Measurements from ENCODE around the gene PNPLA8.

PNPLA8 gene, protein sequence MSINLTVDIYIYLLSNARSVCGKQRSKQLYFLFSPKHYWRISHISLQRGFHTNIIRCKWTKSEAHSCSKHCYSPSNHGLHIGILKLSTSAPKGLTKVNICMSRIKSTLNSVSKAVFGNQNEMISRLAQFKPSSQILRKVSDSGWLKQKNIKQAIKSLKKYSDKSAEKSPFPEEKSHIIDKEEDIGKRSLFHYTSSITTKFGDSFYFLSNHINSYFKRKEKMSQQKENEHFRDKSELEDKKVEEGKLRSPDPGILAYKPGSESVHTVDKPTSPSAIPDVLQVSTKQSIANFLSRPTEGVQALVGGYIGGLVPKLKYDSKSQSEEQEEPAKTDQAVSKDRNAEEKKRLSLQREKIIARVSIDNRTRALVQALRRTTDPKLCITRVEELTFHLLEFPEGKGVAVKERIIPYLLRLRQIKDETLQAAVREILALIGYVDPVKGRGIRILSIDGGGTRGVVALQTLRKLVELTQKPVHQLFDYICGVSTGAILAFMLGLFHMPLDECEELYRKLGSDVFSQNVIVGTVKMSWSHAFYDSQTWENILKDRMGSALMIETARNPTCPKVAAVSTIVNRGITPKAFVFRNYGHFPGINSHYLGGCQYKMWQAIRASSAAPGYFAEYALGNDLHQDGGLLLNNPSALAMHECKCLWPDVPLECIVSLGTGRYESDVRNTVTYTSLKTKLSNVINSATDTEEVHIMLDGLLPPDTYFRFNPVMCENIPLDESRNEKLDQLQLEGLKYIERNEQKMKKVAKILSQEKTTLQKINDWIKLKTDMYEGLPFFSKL

DNA sequence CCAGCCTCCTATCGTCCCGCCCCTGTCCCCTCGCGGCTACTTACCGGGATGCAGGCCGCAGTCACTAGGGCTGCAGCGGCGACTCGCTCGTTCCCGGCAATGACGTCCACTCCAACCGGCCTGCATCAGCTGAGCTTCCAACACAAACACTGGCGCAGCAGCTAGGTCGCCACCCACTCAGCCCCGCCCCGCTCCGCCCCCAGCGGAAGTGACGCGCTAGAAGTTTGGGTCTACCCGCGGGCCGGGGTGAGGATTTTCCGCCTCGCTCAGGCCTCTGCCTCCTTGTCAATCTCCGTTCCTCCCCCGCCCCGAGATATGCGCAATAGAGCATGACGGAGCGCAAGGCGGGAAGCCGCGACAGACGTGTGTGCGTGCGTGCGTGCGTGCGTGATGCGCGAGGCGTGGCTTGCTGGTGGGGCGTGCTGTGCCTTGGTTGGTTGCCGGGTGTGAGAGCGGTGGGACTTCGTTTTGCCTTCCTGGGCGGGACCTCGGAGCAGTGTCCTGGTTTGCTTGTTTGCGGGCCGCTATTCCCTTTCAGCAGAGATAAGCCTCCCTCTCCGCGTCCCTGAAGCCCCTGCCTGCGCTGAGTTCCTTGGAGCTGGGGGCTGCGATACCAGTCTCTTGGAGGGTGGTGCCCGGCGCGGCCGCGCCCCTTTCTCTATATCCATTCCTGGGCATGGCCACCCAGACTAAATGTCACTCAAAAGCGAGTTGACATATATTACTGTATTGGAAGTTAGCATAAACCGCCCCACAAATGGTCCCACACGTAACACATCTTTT is at the start of gene PNPLA8:
PNPLA8 (minus strand) TSS at position 151 of the 783 bp plus-strand sequence. CDS start 10,644 bp downstream, outside the sequence.
- Histone ChIP-seq H3K9me3 (ENCODE audit: control insufficient read depth, insufficient read depth, low read length) (no peaks in the 10 kb centered on the region), H3K27me3 (ENCODE audit: control insufficient read depth, insufficient read depth, low read length) (no peaks in the 10 kb centered on the region), H3K36me3 (ENCODE audit: control insufficient read depth, insufficient read depth, low read length) (no peaks in the 10 kb centered on the region), H3K9ac (ENCODE audit: low read depth, low read length) (peak within 1 kb of the TSS; percentile 82), H3K4me3 (ENCODE audit: low read depth, low read length) (peak within 1 kb of the TSS; percentile 95), H3K27ac (ENCODE audit: low read depth, low read length) (peak within 1 kb of the TSS; percentile 99), H3K4me1 (ENCODE audit: control insufficient read depth, insufficient read depth, low read length) (peaks cover 49% of the 10 kb centered on the region)

DNA sequence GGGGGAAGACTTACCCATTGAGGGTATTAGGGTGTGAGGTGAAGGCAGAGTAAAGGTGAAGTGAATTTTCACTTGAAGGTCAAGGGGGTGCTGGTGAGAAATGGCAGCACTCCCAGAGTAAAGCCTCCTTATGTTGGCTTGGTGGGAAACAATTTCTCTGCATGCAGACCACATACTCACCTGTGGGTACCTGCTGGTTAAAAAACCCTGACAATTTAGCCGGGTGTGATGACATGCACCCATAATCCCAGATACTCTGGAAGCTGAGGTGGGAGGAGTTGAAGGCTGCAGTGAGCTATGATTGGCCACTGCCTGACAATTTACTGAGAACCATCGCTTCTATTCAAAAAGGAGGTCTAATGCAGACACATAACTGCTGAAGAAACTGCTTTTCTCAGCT is 49.2 kb upstream of the PNPLA8 start:
- H3K27ac ChIP-seq (ENCODE audit: low read depth, low read length), result no peak overlapping the region
- no peaks in the 10 kb centered on the region for H3K27me3 ChIP-seq (ENCODE audit: control insufficient read depth, insufficient read depth, low read length)
- H3K36me3 ChIP-seq (ENCODE audit: control insufficient read depth, insufficient read depth, low read length), result peaks cover 42% of the 10 kb centered on the region
- H3K9ac ChIP-seq (ENCODE audit: low read depth, low read length), result no peak overlapping the region
- H3K4me1 ChIP-seq (ENCODE audit: control insufficient read depth, insufficient read depth, low read length), result peaks cover 7% of the 10 kb centered on the region; the same call in 1 of the 2 replicates
- H3K9me3 ChIP-seq (ENCODE audit: control insufficient read depth, insufficient read depth, low read length), result peaks cover 10% of the 10 kb centered on the region; the same call in 1 of the 2 replicates
- no peak overlapping the region for H3K4me3 ChIP-seq (ENCODE audit: low read depth, low read length)

DNA sequence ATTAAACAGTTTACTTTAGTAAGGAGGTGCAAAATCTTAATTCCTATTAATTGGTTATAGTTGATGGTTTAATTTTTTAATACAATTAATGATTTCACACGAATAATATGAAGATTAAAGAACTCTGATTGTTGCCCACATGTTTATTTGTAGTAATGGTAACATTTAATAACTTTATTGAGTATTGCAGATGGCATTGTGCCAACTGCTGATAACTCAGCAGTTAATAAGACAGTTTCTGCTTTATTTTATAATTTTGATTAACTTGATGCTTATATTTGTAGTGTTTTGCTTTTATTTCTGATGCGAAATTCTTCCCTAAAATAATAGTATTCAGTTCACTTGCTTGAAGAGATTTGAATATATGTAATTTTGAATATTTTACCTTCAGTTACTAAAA is 46.5 kb upstream of the PNPLA8 start:
- H3K9ac ChIP-seq (ENCODE audit: low read depth, low read length), result no peak overlapping the region
- H3K27me3 ChIP-seq (ENCODE audit: control insufficient read depth, insufficient read depth, low read length), result no peaks in the 10 kb centered on the region
- peaks cover 13% of the 10 kb centered on the region; the same call in 1 of the 2 replicates for H3K4me1 ChIP-seq (ENCODE audit: control insufficient read depth, insufficient read depth, low read length)
- H3K36me3 ChIP-seq (ENCODE audit: control insufficient read depth, insufficient read depth, low read length), result peaks cover 37% of the 10 kb centered on the region
- H3K27ac ChIP-seq (ENCODE audit: low read depth, low read length), result no peak overlapping the region
- no peak overlapping the region for H3K4me3 ChIP-seq (ENCODE audit: low read depth, low read length)
- no peaks in the 10 kb centered on the region for H3K9me3 ChIP-seq (ENCODE audit: control insufficient read depth, insufficient read depth, low read length)

DNA sequence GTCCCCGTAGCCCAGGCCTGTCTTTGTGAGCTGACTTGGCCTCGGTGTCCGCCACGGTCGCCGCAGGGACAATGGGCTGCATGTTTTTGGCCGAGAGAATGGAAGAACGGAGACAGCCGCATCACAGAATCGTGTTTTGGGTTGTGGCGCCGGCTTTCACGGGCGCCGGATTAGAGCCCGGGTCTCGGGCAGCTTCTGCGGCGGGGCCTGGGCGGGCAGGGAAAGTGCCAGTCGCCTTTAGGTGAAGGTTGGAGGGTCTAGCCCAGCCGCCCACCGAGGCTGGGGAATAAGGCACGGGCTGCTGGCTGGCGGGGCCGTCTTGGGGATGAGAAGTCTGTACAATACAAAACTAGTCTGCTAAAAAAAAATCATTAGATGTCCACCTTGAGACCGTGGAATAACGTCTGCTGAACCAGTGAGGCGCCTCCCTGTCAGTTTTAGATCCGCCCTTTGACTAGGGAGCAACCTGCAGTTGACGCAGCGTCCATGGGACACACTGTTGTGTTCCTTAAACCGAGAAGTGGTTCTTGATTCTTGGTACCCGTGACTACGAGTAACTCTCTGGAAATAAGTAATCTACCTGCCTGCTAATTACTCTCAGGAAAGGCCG is 44.3 kb upstream of the PNPLA8 start:
- Histone ChIP-seq H3K4me1 (ENCODE audit: control insufficient read depth, insufficient read depth, low read length) (peaks cover 18% of the 10 kb centered on the region; the same call in 1 of the 2 replicates), H3K27me3 (ENCODE audit: control insufficient read depth, insufficient read depth, low read length) (no peaks in the 10 kb centered on the region), H3K4me3 (ENCODE audit: low read depth, low read length) (peak overlapping the region; percentile 85), H3K9ac (ENCODE audit: low read depth, low read length) (peak overlapping the region; percentile 83), H3K9me3 (ENCODE audit: control insufficient read depth, insufficient read depth, low read length) (no peaks in the 10 kb centered on the region), H3K27ac (ENCODE audit: low read depth, low read length) (peak overlapping the region; percentile 86), H3K36me3 (ENCODE audit: control insufficient read depth, insufficient read depth, low read length) (peaks cover 46% of the 10 kb centered on the region)

DNA sequence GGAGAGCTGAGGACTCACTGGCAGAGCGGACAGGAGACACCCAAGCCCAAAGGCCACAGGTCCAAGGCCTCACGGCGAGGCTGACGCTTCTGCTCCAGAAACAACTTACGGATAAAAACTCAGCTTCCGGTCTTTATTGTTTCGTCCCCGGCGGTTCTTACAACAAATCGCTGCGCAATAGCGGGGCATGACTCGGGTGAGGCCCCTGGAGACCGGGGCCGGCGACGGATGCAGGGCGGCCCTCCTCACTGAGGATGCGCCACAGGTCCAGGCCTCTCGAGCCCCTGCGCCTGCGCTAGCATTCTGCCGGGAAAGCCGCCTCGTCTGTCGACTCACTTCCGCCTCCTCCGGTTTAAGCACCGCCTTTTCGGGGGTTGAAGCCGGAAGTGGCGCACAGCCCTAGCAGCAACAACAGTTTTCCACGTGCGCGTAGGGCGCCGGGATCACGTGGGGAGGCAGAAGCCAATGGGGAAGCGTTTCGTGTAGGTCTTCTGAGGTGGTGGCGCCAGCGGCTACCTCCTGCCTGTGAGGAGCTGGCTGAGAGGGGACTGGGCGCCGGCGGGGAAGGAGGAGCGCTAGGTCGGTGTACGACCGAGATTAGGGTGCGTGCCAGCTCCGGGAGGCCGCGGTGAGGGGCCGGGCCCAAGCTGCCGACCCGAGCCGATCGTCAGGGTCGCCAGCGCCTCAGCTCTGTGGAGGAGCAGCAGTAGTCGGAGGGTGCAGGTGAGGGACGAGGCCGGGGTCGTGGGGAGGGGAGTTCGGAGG is 43.6 kb upstream of the PNPLA8 start, which contains the start of the genes DNAJB9 and THAP5:
DNAJB9 (plus strand) TSS at position 494 of the 765 bp plus-strand sequence. CDS start 1,853 bp downstream, outside the sequence.
THAP5 (minus strand) TSS at position 326 of the 765 bp plus-strand sequence; CDS start at position 189, 137 bp downstream.
- Histone ChIP-seq H3K4me3 (ENCODE audit: low read depth, low read length) (peak within 1 kb of the TSS; percentile 85), H3K27me3 (ENCODE audit: control insufficient read depth, insufficient read depth, low read length) (no peaks in the 10 kb centered on the region), H3K27ac (ENCODE audit: low read depth, low read length) (peak within 1 kb of the TSS; percentile 91), H3K9me3 (ENCODE audit: control insufficient read depth, insufficient read depth, low read length) (no peaks in the 10 kb centered on the region), H3K4me1 (ENCODE audit: control insufficient read depth, insufficient read depth, low read length) (peaks cover 18% of the 10 kb centered on the region; the same call in 1 of the 2 replicates), H3K36me3 (ENCODE audit: control insufficient read depth, insufficient read depth, low read length) (peaks cover 49% of the 10 kb centered on the region), H3K9ac (ENCODE audit: low read depth, low read length) (peak within 1 kb of the TSS; percentile 86)

DNA sequence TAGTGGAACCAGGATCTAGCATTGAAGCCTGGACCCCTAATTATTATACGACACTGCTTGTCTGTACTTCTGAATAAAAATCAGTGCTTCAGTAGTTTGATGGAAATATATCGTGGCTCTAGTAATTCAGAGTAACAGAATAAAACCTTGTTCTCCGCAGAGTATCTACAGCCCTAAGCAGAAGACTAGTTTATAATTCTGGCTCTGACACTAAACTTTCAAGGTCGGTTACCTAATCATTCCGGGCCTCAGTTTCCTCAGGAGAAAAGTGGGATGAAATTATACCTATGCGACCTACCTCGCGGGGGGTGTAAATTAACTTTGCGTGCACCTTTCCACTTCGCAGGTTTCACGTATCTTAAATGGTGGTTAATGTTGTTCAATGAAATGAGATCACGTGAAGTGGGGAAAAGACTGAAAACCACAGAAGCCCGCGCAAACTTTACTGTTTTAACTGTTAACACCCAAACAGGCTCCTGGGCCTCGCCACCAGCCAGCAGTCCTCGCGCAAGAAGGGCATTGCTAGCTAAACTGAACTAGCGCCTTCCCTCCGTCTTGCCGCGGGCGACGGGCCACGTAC is 43.0 kb upstream of the PNPLA8 start:
- H3K27me3 ChIP-seq (ENCODE audit: control insufficient read depth, insufficient read depth, low read length), result no peaks in the 10 kb centered on the region
- peaks cover 49% of the 10 kb centered on the region for H3K36me3 ChIP-seq (ENCODE audit: control insufficient read depth, insufficient read depth, low read length)
- H3K9me3 ChIP-seq (ENCODE audit: control insufficient read depth, insufficient read depth, low read length), result no peaks in the 10 kb centered on the region
- H3K4me3 ChIP-seq (ENCODE audit: low read depth, low read length), result peak overlapping the region; percentile 85
- peak overlapping the region; percentile 86 for H3K9ac ChIP-seq (ENCODE audit: low read depth, low read length)
- peaks cover 18% of the 10 kb centered on the region; the same call in 1 of the 2 replicates for H3K4me1 ChIP-seq (ENCODE audit: control insufficient read depth, insufficient read depth, low read length)
- H3K27ac ChIP-seq (ENCODE audit: low read depth, low read length), result peak overlapping the region; percentile 91

DNA sequence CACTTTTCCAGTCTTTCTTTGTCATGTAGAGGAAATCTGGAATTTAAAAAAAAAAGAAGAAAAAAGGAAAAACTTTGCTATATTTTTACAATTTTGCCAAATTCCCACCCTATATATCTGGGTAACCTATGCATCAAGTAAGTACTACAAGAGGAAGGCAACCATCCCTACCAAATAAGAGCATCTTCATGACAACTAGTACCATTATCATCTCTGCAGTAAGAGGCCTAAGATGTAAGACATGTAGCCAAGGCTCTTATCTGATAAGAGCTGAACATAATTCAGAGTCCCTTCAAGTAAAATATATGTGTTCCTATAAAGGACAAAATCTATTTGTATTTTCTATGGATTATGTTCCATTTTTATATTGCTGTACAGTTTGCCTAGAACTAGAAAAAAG is 40.1 kb upstream of the PNPLA8 start:
- Histone ChIP-seq H3K9me3 (ENCODE audit: control insufficient read depth, insufficient read depth, low read length) (no peaks in the 10 kb centered on the region), H3K4me1 (ENCODE audit: control insufficient read depth, insufficient read depth, low read length) (peaks cover 12% of the 10 kb centered on the region; the same call in 1 of the 2 replicates), H3K9ac (ENCODE audit: low read depth, low read length) (no peak overlapping the region), H3K36me3 (ENCODE audit: control insufficient read depth, insufficient read depth, low read length) (peaks cover 29% of the 10 kb centered on the region), H3K27me3 (ENCODE audit: control insufficient read depth, insufficient read depth, low read length) (no peaks in the 10 kb centered on the region), H3K27ac (ENCODE audit: low read depth, low read length) (no peak overlapping the region), H3K4me3 (ENCODE audit: low read depth, low read length) (no peak overlapping the region)

DNA sequence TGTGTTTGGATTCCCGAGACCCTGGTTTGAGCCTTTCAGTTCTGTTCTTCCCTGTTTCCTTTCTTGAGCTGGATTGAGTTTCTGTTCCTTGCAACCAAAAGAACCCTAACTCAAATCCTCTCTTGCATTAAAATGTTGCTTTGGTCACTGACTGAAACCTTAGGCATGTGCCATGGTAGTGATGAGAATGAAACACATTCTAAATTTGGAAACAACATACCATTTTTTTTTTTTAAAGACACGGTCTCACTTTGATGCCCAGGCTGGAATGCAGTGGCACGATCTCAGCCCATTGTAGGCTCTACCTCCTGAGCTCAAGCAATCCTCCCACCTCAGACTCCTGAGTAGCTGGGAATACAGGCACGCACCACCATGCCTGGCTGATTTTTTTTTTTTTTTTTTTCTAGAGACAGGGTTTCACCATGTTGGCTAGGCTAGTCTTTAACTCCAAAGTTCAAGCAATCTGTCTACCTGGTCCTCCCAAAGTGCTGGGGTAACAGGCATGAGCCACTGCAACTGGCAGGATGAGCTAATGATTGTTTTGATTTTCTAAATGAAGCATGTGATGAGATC is 35.2 kb upstream of the PNPLA8 start:
- H3K36me3 ChIP-seq (ENCODE audit: control insufficient read depth, insufficient read depth, low read length), result peaks cover 25% of the 10 kb centered on the region
- H3K9ac ChIP-seq (ENCODE audit: low read depth, low read length), result no peak overlapping the region
- no peaks in the 10 kb centered on the region for H3K27me3 ChIP-seq (ENCODE audit: control insufficient read depth, insufficient read depth, low read length)
- no peak overlapping the region for H3K4me3 ChIP-seq (ENCODE audit: low read depth, low read length)
- H3K27ac ChIP-seq (ENCODE audit: low read depth, low read length), result no peak overlapping the region
- H3K9me3 ChIP-seq (ENCODE audit: control insufficient read depth, insufficient read depth, low read length), result peaks cover 19% of the 10 kb centered on the region
- no peaks in the 10 kb centered on the region for H3K4me1 ChIP-seq (ENCODE audit: control insufficient read depth, insufficient read depth, low read length)

DNA sequence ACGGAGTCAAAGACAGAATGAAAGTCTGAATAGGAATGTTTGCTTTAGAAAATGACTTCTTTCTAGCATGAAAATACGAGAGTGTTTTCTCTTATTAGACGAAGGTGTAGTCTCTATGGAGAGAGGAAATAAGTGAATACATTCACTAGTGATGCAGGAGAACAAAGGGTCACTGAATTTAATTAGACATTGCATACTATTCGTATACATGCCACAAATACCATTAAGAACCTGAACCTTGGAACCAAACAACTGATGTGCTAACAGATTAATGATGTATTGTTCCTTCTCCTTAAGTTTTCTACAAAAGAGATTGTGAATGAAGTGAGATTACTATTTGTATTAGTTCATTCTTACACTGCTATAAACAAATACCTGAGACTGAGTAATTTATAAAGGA is 33.3 kb upstream of the PNPLA8 start:
- peaks cover 21% of the 10 kb centered on the region for H3K9me3 ChIP-seq (ENCODE audit: control insufficient read depth, insufficient read depth, low read length)
- no peak overlapping the region for H3K4me3 ChIP-seq (ENCODE audit: low read depth, low read length)
- no peaks in the 10 kb centered on the region for H3K4me1 ChIP-seq (ENCODE audit: control insufficient read depth, insufficient read depth, low read length)
- no peak overlapping the region for H3K9ac ChIP-seq (ENCODE audit: low read depth, low read length)
- H3K36me3 ChIP-seq (ENCODE audit: control insufficient read depth, insufficient read depth, low read length), result peaks cover 7% of the 10 kb centered on the region
- no peaks in the 10 kb centered on the region for H3K27me3 ChIP-seq (ENCODE audit: control insufficient read depth, insufficient read depth, low read length)
- H3K27ac ChIP-seq (ENCODE audit: low read depth, low read length), result no peak overlapping the region
